ENCODE measurements around the gene ZBTB38. TPM values are rescaled to one million over a fixed set of nuclear protein-coding genes. Genes with fewer than 3 reads are reported as not detected.

ZBTB38 gene
- total RNA-seq, 1 experiment from 2014 or later, result 17.0 TPM

- no TSS peak for BruUV-seq (replicated peaks)
- Histone ChIP-seq H4K20me1 (ENCODE audit: low read length) (no peaks in the 10 kb centered on the region), H3K9me3 (ENCODE audit: low read length) (no peaks in the 10 kb centered on the region), H3K79me2 (ENCODE audit: low read length) (no peaks in the 10 kb centered on the region), H3K27ac (ENCODE audit: low read length) (no peak overlapping the region), H3K9me2 (replicated peaks; ENCODE audit: low read length) (no peaks in the 10 kb centered on the region), H3F3A (ENCODE audit: low read length, unreplicated experiment) (no peaks in the 10 kb centered on the region), H3K36me3 (ENCODE audit: low read depth, low read length) (no peaks in the 10 kb centered on the region), H2AFZ (ENCODE audit: low read length) (no peak overlapping the region), H3K27me3 (ENCODE audit: low read length) (no peaks in the 10 kb centered on the region), H3K4me1 (ENCODE audit: insufficient read depth, low read length) (no peaks in the 10 kb centered on the region), H3K4me3 (ENCODE audit: low read length) (no peak overlapping the region), H3K4me2 (ENCODE audit: low read length) (no peak overlapping the region), H3K9ac (ENCODE audit: low read length) (no peak overlapping the region)
- intact Hi-C loops (cut with micrococcal nuclease), result no loop called here
- ATAC-seq, result no peak
- ChIA-PET POLR2A (ENCODE audit: unreplicated experiment) (no interaction called here), CTCF (no interaction called here)
- TF ChIP-seq EZH2phosphoT487 (IDR thresholded peaks at IDR 0.05; ENCODE audit: borderline replicate concordance, low read length), result no peak
- DNase-seq, result no peak
These were observed 7.3 kb downstream of the ZBTB38 start for GRCh38 chr3:141375381-141376301.

- H3K4me1 ChIP-seq (ENCODE audit: insufficient read depth, low read length), result no peaks in the 10 kb centered on the region
- H3K79me2 ChIP-seq (ENCODE audit: low read length), result no peaks in the 10 kb centered on the region
These were observed 9.1 kb downstream of the ZBTB38 start for GRCh38 chr3:141377377-141377776.

GRCh38 chr3:141378556-141378955 lies 10.3 kb downstream of the ZBTB38 start:
- ChIA-PET POLR2A (ENCODE audit: unreplicated experiment) (no interaction called here), CTCF (no interaction called here)
- ATAC-seq, result no peak
- Histone ChIP-seq H3K36me3 (ENCODE audit: low read depth, low read length) (no peaks in the 10 kb centered on the region), H3K9ac (ENCODE audit: low read length) (no peak overlapping the region), H3K4me1 (ENCODE audit: insufficient read depth, low read length) (no peaks in the 10 kb centered on the region), H3K27ac (ENCODE audit: low read length) (no peak overlapping the region), H3K4me3 (ENCODE audit: low read length) (no peak overlapping the region), H3K27me3 (ENCODE audit: low read length) (no peaks in the 10 kb centered on the region), H3F3A (ENCODE audit: low read length, unreplicated experiment) (no peaks in the 10 kb centered on the region), H3K4me2 (ENCODE audit: low read length) (no peak overlapping the region), H3K79me2 (ENCODE audit: low read length) (no peaks in the 10 kb centered on the region), H3K9me2 (replicated peaks; ENCODE audit: low read length) (no peaks in the 10 kb centered on the region), H2AFZ (ENCODE audit: low read length) (no peak overlapping the region), H3K9me3 (ENCODE audit: low read length) (no peaks in the 10 kb centered on the region), H4K20me1 (ENCODE audit: low read length) (no peaks in the 10 kb centered on the region)
- no TSS peak for BruUV-seq (replicated peaks)
- intact Hi-C loops (cut with micrococcal nuclease), result no loop called here
- TF ChIP-seq EZH2 (IDR thresholded peaks at IDR 0.05; ENCODE audit: low read length, unreplicated experiment), result no peak
- TF ChIP-seq EZH2phosphoT487 (IDR thresholded peaks at IDR 0.05; ENCODE audit: borderline replicate concordance, low read length), result no peak
- no peak for TF ChIP-seq CTCF (conservative IDR thresholded peaks at IDR 0.05; ENCODE audit: low read depth, low read length)
- DNase-seq, result no peak

More at GRCh38 chr3:141377377-141377776, 9.1 kb downstream of the ZBTB38 start:
- POLR2A ChIA-PET (ENCODE audit: unreplicated experiment), result no interaction called here
- no TSS peak for BruUV-seq (replicated peaks)
- Histone ChIP-seq H3F3A (ENCODE audit: low read length, unreplicated experiment) (no peaks in the 10 kb centered on the region), H3K4me2 (ENCODE audit: low read length) (no peak overlapping the region), H3K9ac (ENCODE audit: low read length) (no peak overlapping the region), H3K27ac (ENCODE audit: low read length) (no peak overlapping the region), H4K20me1 (ENCODE audit: low read length) (no peaks in the 10 kb centered on the region), H3K9me2 (replicated peaks; ENCODE audit: low read length) (no peaks in the 10 kb centered on the region), H3K36me3 (ENCODE audit: low read depth, low read length) (no peaks in the 10 kb centered on the region), H2AFZ (ENCODE audit: low read length) (no peak overlapping the region), H3K9me3 (ENCODE audit: low read length) (no peaks in the 10 kb centered on the region), H3K4me3 (ENCODE audit: low read length) (no peak overlapping the region), H3K27me3 (ENCODE audit: low read length) (no peaks in the 10 kb centered on the region)
- no peak; the same call in 1 of the 2 replicates for ATAC-seq
- no peak for DNase-seq
- intact Hi-C loops (cut with micrococcal nuclease), result no loop called here
- CTCF ChIA-PET, result no interaction called here
- TF ChIP-seq EZH2phosphoT487 (IDR thresholded peaks at IDR 0.05; ENCODE audit: borderline replicate concordance, low read length) (no peak), CTCF (conservative IDR thresholded peaks at IDR 0.05; ENCODE audit: low read depth, low read length) (no peak)
